Embryonic facial prominence (tissue), 1 donor: ENCODE data around the gene SORL1.

Experiments used
- DNase-seq: peaks from one replicate; pipeline ENCODE4 v3.0.0-alpha.2; 2016; ENCODE audit errors: extremely low spot score

Gene SORL1

GRCh38 chr11:121453589-121454299 lies 1.6 kb downstream of the SORL1 start:
- DNase-seq = no peak

GRCh38 chr11:121455115-121455514 lies 3.0 kb downstream of the SORL1 start:
- DNase-seq = no peak

- no peak for DNase-seq
Measured at GRCh38 chr11:121456151-121456550, 4.0 kb downstream of the SORL1 start.

GRCh38 chr11:121456816-121457431 lies 4.8 kb downstream of the SORL1 start:
- DNase-seq = no peak

- no peak for DNase-seq
Measured at GRCh38 chr11:121458551-121458950, 6.4 kb downstream of the SORL1 start.

- DNase-seq = no peak
Measured at GRCh38 chr11:121459413-121460017, 7.4 kb downstream of the SORL1 start.

GRCh38 chr11:121460941-121461514 lies 8.9 kb downstream of the SORL1 start:
- DNase-seq = no peak

GRCh38 chr11:121461843-121462242 lies 9.7 kb downstream of the SORL1 start:
- DNase-seq = no peak

- DNase-seq = no peak
Measured at GRCh38 chr11:121463689-121464335, 11.7 kb downstream of the SORL1 start.

GRCh38 chr11:121464352-121464946 lies 12.3 kb downstream of the SORL1 start:
- DNase-seq = no peak

GRCh38 chr11:121465709-121466062 lies 13.6 kb downstream of the SORL1 start:
- DNase-seq = no peak

- DNase-seq = no peak
Measured at GRCh38 chr11:121466063-121466794, 14.1 kb downstream of the SORL1 start.

GRCh38 chr11:121467471-121467870 lies 15.4 kb downstream of the SORL1 start:
- no peak for DNase-seq

GRCh38 chr11:121467965-121468364 lies 15.9 kb downstream of the SORL1 start:
- no peak for DNase-seq

GRCh38 chr11:121469910-121470309 lies 17.8 kb downstream of the SORL1 start:
- DNase-seq = no peak

- no peak for DNase-seq
Measured at GRCh38 chr11:121471167-121471566, 19.1 kb downstream of the SORL1 start.

- DNase-seq = no peak
Measured at GRCh38 chr11:121472312-121472711, 20.2 kb downstream of the SORL1 start.

- DNase-seq = no peak
Measured at GRCh38 chr11:121473064-121473777, 21.1 kb downstream of the SORL1 start.

- no peak for DNase-seq
Measured at GRCh38 chr11:121474680-121475079, 22.6 kb downstream of the SORL1 start.

GRCh38 chr11:121476379-121477032 lies 24.4 kb downstream of the SORL1 start:
- no peak for DNase-seq
